Fibroblast of villous mesenchyme (primary cell): ENCODE data around the gene PLXNA4. TPM values are rescaled to one million over a fixed set of nuclear protein-coding genes. Genes with fewer than 3 reads are reported as not detected.

ENCODE experiments used
- DNase-seq: peaks from one replicate; pipeline ENCODE4 v3.0.0-alpha.2; 2010; ENCODE audit warnings: low read depth
- H3K4me3 ChIP-seq: 2 replicates; pipeline ENCODE4 v1.5.1; 2011; ENCODE audit warnings: low read depth, mild to moderate bottlenecking, low read length
- CTCF ChIP-seq: IDR thresholded peaks from 2 replicates; pipeline ENCODE4 v1.5.1; 2012; ENCODE audit warnings: low read depth, mild to moderate bottlenecking, low read length; ENCODE audit not compliant: insufficient read depth
- total RNA-seq: library from RNA; depleted of rRNA; stranded (reverse); fragments of >200 nt; gene quantifications from 2 replicates; pipeline ENCODE4 v1.2.3, GENCODE V29; 2012

Gene PLXNA4
- total RNA-seq, 1 donor: not detected

DNA sequence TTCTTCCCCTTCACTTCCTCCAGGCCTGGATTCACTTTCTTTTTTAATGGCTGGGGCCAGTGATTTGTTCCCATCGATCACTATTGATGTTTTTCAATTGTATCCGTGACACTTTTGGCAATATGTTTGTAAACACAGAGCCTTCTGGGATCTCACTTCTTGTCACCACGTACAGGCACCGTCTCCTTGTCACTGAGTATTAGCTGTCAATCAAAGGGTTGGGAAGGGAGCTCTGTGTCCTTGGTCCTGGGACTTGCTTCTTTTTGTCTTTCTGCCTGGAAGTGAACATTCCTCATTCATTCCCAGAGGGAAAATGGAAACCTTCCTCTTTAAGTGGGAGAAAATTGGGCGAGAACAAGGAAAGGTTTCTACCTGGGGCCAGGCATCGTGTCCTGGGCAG lies 157.4 kb downstream of the PLXNA4 start:
- DNase-seq: no peak

DNA sequence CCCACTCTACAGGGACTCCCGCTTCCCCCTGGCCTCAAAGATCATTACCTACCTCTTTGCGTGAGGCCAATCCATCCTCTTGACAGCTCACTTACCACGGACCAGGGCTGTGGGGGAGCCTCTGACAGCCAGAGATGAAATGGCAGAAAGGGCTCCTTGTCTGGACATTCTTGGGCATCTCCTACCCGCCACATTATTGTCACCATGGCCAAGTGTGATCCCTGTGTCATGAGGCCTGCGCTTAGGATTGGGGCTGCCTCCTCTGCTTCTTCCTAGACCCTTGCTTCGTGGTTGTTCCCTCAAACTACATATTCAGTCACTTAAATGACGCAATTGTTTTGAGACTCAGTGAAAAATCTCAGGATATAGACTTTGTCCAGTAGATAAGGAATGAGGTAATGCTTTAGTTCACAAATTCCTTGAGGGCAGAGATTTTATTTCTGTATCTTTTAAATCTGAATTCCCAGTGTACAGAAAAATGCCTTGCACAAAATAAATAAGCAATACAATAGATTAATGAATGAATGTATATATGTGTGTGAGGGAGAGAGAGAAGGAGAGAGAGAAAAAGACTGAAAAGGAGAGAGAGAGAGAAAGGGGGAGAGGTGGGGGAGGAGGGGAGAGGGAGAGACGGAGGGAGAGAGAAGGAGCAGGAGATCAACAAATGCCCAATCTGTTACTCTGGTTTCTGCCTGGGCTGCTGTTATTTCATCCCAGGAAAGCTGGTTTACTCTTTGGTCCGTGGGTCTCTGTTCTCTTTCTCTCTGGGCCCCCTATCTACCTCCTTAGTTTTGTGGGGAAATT lies 159.0 kb downstream of the PLXNA4 start:
- H3K4me3 ChIP-seq: no peak overlapping the region
- DNase-seq: no peak
- no peak for TF ChIP-seq CTCF

More for the DNA sequence above, 157.4 kb downstream of the PLXNA4 start:
- no peak for TF ChIP-seq CTCF
- no peak overlapping the region for H3K4me3 ChIP-seq

DNA sequence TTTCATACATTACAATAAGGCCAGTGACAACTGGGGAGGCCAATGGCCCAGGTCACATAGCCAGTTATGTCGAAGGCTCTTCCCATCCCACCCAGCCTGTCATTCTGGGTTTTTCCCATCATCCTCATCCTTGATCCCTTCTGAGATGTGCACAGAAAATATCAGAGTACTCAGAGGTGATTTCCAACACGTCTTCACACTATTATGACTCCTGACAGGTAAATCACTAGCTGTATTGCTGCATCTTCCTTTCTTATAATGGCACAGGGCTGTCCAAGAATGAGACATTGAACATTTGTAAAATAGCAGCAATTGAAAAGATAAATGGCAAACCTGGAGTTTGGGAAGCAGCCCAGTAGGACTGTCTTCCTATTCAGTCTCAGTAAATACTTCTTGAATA lies 159.9 kb downstream of the PLXNA4 start:
- TF ChIP-seq CTCF: no peak
- H3K4me3 ChIP-seq: no peak overlapping the region
- no peak for DNase-seq

- no peak for TF ChIP-seq CTCF
- DNase-seq: no peak
- no peak overlapping the region for H3K4me3 ChIP-seq
These were observed 161.0 kb downstream of the PLXNA4 start for GRCh38 chr7:132415259-132415658.

GRCh38 chr7:132414857-132415256 lies 161.4 kb downstream of the PLXNA4 start:
- DNase-seq: no peak
- no peak overlapping the region for H3K4me3 ChIP-seq
- TF ChIP-seq CTCF: no peak

GRCh38 chr7:132412435-132412834 lies 163.8 kb downstream of the PLXNA4 start:
- no peak for DNase-seq
- H3K4me3 ChIP-seq: no peak overlapping the region
- TF ChIP-seq CTCF: no peak

GRCh38 chr7:132410861-132411541 lies 165.3 kb downstream of the PLXNA4 start:
- no peak for DNase-seq
- H3K4me3 ChIP-seq: no peak overlapping the region
- TF ChIP-seq CTCF: no peak
